ENCODE results near the gene SMO.

GRCh38 chr7:129213828-129214227 is 25.4 kb downstream of the SMO start:
- TF ChIP-seq EZH2 (IDR thresholded peaks at IDR 0.05; ENCODE audit: borderline replicate concordance, low read depth, low read length, poor library complexity, severe bottlenecking) (no peak), CTCF (conservative IDR thresholded peaks at IDR 0.05; ENCODE audit: low read depth, low read length) (peak; percentile 33; the same call in 1 of the 2 replicates)

Data from A673 (cell line).